OCI-M1 (cell line): Measurements from ENCODE around the gene YY1AP1.
"Not testable (repeated sequence)": the region's sequence is repeated elsewhere in the genome, so short reads cannot be mapped to it uniquely, and the experiment has no call there.

Experiments used
- DNase-seq: peaks from one replicate; lab custom pipeline; 2025; lab: John Stamatoyannopoulos, UW

Gene YY1AP1

DNA sequence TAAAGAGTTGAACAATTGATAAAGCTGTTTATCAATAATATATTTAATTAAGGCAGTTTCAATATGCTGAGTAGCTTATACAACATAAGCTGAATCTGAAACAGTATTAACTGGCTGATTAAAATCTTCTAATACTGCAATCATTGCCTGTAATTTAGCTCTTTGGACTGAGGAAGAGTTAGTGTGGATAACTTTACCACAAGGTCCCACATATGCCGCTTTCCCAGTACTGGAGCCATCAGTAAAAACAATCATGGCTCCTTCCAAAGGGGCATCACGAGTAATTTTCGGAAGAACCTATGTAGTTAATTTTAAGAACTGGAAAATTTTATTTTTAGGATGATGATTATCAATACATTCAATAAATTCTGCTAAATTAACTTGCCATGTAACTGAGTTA is 7.0 kb upstream of the YY1AP1 start:
- no peak for DNase-seq

DNA sequence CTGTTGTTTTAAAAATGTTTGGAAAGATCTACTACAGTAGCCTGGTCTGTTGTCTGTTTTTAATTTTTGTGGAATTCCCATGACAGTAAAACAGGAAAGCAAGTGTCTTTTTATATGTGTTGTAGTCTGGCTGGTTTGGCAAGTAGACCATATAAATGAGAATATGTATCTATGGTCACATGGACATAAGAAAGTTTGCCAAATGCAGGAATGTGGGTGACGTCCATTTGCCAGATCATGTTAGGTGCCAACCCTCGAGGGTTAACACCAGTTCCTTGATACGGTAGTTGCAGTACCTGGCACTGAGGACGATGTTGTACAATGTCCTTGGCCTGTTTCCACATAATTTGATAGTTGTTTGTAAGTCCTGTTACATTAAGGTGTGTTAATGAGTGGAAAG is 6.5 kb upstream of the YY1AP1 start:
- no peak for DNase-seq

DNA sequence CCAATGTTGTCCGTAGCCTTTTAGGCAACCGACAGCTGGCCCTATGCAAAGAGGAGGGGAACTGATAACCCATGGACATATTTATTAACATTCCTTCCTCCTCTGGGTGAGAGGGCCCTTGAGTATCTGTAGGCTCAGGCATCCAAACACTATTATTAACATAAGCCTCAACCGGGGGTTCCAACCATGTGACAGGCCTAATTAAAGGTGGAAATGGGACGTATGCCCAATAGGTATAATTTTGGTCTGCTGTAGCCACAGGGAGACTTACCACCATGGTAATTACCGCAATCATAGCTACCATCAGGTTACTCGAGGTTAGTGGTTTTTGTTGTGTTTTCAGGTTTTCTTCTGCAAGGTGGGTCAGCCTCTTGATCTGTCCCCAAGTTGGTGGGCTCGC is 5.6 kb upstream of the YY1AP1 start:
- no peak for DNase-seq

DNA sequence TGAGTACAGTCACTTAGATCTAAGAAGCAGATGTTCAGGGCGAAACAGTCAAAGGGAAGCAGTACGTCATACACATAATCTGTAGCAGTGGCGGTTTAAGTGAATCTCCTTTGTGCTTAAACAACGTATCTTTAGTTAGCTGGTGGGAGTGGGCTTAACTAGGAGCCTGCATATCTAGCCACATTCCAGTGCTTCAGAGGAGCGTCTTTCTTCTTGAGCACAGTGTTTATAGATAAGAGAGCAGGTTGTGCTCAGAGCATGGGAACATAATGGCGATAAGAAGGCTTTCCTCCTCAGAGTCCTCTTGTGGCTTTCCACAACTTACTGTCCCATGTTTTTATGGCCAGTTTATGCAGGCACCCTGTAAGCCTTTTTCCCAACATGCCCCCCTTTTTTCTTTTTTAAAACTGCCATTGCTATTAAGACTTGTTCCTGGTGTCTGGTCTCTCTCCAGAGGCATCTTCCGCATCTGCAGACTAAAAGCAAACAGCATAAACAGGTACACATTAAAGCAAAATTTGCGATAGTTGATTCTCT is 3.5 kb upstream of the YY1AP1 start:
- peak; percentile 73 for DNase-seq

DNA sequence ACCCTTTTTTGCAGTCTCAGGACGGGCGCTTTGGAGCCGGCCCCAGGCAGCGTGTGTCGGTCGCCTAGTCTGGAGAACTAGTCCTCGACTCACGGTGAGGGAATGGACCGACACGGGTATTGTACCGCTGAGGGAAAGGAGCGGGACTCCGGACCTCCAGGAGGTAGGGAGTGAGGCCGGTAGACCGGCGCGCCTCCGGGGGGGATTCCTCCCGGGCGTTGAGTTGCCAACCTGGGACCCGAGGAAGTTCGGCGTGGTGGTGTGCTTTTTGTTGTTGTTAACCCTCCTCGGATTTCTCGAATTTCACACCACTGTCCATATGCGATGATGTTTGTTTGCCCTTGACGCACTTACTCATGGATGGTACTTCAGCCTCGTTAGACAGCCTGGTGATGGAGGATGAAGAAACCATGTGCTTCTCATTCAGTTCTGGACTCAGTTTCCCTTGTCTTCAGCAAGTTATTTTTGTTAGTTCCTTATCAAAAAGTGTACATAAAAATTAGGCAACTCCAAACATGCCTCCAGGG is 570 bp upstream of the YY1AP1 start, which contains the start of gene DAP3:
DAP3 (plus strand) TSS at position 11 of the 527 bp plus-strand sequence. CDS start 20,689 bp downstream, outside the sequence.
- DNase-seq: not testable (repeated sequence)

DNA sequence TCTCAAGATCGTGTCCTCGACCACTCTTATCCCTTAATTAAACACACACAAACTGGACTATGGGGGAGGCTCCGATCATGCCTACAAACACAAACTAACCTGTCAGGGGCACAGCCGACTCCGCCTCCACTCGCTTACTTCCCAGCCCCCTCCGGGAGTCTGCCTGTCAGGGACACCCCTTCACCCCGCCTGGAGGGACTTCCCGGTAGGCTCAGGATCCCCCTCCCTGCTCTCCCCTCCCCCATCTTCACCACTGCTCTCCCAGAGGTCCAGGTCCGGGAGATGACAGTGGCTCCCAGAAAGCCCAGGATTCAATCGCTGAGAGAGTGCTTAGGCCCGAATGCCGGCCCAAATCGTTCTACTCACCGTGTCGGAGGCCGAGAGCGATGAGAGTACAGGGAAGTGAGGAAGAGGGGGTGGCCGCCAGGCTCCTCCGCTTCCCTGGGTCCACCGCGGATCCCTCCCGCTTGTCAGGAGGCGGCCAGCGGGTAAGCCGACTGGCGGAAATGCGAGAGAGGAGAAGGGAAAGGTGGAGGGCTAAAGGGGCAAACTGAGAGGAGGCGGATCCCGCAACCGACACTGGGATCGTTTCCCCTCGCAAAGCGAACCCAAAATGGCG is 760 bp downstream of the YY1AP1 start:
- DNase-seq: not testable (repeated sequence)

DNA sequence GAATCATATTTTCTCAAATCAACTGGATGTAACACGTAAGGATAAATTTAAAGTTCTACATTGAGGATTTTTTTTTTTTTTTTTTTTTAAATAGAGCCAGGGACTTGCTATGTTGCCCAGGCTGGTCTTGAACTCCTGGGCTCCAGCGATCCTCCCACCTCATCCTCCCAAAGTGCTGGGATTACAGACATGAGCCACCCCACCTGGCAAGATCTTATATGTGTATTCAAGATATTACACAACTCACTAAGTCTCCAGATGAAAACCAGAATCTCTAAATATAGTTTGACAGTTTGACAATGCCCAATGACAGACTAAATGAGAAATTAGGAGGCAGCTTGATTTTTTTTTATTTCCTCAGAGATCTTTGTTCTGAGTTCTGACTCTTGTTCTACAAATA is 6.8 kb downstream of the YY1AP1 start:
- no peak for DNase-seq

DNA sequence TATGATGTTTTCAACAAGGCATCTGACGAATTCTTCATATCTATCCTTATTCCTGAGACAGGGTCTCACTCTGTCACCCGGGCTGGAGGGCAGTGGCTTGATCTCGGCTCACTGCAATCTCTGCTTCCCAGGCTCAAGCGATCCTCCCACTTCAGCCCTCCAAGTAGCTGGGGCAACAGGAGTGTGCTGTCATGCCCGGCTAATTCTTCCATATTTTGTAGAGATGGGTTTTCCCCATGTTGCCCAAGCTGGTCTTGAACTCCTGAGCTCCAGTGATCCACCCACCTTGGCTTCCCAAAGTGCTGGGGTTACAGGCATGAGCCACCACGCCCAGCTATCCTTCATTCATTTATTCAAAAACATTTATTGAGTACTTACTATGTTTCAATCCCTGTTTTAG is 8.0 kb downstream of the YY1AP1 start:
- no peak for DNase-seq

DNA sequence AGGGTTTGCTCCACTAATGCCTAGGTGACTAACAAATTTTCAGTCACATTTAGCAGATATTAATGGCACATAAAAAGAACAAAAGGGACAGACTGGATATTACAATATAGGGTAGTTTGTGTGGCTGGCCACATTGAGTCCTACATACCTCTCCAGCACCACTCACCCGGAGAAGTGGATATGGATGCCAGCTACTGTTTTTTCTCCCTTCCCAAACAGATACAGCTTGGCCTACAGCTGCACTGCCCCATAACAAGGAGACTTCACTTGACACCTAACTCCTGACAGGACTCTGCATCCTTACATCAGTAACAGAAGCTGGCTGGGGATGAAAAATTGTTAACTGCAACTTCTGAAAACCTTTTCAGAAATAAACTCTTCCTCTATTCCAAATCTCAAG is 9.6 kb downstream of the YY1AP1 start:
- DNase-seq: not testable (repeated sequence)

DNA sequence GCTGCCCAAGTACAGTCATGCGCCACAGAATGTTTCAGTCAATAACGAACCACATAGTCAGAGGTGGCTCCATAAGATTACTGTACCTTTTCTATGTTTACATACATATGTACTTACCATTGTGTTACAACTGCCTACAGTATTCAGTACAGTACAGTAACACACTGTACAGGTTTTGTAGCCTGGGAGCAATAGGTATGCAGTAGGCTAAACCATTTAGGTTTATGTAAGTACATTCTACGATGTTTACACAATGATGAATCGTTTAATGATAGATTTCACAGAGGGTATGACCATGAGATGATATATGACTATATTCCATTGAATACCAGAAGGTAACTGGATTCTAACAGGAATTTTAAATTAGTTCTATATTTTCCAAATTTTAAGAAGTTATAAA is 10.5 kb downstream of the YY1AP1 start:
- DNase-seq: no peak

DNA sequence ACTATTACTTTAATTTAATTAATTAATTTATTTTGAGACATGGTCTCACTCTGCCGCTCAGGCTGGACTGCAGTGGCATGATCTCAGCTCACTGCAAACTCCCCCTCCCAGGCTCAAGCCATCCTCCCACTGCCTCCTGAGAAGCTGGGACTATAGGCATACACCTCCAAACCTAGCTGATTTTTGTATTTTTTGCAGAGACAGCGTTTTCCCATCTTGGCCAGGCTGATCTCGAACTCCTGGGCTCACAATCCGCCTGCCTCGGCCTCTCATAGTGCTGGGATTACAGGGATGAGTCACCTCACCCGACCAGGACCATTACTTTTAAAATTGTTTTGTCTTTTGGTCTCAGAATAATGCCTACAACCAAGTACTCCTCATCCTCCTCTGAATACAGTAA is 15.6 kb downstream of the YY1AP1 start:
- DNase-seq: no peak

DNA sequence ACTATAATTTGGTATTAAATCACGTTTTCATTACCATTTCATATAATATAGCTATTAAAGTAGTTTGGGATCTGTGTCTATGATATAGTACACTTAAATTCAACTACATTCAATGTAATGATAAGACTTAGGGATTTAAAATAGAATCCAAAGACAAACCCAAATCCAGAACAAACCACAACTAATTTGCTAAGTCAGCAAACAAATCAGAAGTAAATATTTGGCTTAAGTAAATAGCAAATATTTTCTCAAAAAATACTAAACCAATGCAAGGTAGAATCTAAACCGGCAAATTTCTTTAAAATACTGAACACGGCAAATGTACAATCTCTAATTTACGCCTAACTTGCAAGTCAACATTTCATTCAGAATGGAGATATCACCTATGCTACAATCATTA is 16.8 kb downstream of the YY1AP1 start:
- no peak for DNase-seq

DNA sequence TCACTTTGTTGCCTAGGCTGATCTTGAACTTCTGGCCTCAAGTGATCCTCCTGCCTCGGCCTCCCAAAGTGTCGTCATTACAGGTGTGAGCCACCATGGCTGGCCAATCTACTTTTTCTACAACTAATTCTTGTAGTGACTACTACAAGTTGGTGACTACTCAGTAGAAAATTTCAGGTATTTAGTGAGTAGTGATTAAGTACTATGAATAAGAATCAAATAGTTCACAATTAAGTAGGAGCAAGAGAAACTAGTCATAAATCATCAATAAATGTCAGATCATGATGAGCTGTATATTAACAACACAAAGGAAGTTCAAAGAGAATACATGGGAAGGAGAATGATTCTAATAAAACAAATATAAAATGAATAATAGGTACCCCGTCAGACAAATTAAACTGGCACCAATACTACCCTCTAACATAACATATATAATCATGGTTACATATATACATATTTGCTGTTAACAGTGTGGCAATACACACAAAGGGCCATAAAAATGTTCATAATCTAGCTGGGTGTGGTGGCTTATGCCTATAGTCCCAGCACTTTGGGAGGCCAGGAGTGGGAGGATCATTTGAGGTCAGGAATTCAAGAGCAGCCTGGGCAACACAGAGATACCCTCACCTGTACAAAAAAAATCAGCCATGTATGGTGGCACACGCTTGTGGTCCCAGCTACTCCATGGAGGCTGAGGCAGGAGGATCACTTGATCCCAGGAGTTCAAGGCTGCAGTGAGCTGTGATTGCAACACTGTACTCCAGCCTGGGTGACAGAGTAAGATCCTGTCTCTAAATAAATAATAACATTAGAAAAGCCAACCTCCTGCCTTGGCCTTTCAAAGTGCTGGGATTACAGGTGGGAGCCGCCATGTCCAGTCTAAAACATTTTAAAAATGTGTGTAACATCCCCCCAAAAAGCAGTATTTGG is 19.1 kb downstream of the YY1AP1 start:
- no peak for DNase-seq

DNA sequence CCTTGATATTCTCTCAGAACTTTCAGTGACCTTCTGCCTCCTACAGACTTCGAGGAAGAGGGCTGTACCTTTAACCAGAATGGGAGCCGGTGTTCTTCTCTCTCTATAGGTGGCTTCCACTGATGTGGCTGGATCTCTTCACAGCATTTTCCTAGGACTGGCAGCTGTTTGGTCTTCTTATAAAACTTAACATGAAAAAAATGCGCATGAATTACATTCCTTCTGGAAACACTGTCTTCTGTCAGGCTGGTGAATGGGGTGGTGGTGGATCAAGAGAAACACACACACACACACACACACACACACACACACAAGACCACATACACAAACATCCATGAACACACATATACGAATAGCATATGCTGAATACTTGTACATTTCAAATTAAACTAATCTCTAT is 27.3 kb downstream of the YY1AP1 start:
- not testable (repeated sequence) for DNase-seq

DNA sequence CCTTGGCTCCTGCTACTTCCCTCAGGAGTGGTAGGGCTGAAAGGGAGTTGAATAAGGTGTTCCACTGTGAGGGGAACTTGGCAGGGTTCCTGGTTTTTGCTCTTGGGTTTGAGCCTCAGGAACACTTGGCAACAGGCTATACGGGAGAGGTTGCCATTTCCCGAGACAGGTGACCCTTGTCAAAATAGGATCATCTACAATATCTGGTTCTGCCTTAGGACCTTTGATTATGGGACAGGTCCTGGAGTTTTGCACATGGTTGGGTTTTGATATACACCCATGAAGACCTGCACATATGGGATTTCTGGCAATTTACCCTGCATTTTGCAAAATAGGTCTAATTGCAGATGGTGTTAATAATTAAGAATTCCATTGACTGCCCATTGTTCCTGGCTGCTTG is 31.1 kb downstream of the YY1AP1 start:
- no peak for DNase-seq

DNA sequence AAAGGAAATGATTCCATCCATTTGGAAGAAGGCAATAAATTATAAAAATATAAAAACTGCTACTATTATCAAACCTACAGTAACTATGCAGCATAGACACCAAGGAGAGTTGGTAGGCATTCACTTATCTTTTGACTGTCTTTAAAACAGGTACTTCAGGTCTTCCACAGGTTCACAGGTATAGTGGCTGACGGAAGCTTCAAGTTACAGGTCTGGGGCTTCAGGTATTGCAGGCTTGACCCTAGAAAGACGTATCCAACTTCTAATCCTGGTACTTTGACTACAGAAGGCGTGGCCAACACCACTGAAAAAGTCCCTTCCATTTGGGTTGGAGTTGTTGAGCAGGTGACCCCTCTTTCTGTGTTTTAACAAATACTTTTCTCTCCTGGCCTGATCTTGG is 35.6 kb downstream of the YY1AP1 start:
- no peak for DNase-seq

DNA sequence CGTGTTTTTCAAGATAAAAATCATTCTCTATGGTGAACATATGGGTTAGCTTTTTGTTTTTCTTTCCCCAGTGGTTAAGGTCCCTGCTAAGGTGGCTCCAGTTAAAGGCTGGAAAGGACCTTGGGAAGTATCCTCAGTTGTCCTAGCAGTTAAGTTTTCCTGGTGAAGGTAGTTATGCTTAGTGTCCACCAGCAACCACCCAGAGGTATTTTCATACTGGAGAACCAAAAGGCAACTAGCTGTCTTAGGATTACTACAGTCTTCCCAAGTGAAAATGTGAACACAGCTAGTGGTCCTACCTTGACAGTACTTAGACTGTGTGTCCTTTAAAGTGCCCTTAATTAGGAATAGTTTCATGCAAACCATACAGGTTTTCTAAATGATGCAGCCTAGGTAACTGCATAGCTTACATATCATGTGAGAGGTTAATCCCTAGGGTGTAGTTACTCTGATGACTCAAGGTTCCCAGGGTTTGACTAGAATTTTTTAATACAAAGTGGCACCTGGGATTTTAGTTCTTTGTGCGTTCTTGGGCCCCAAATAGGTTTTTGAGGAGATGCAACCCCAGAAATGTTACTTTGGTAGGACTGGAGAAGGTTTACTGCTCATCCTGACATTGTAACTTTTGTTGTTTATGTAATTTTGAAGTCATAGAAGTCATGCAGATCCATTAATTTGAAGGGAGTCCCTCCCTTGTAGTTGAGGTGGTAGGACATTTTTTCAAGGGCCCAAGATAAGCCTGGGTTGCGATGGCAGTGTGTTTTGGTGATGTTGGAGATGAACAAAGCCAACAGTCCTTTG is 36.5 kb downstream of the YY1AP1 start:
- no peak for DNase-seq

DNA sequence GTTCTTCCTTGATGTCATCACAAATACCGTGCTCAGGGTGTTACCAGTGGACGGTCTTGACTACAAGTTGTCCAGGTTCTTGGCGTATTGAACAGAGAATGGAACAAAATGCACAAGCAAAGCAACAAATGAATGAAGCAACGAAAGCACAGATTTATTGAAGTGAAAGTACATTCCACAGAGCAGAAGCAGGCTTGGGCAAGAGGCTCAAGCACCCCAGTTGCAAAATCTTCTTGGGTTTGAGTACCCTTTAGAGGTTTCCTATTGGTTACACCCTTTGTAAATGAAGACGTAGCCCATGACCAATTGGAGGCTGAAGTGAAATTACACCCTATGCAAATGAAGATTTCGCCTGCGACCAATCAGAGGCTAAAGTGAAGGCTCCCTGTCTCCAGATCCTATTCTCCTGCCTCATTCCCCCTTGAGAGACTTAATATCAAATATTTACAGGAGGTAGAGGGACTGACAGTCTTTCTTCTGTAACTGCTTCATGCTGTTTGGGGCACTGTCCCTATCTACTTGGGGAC is 38.3 kb downstream of the YY1AP1 start:
- no peak for DNase-seq

DNA sequence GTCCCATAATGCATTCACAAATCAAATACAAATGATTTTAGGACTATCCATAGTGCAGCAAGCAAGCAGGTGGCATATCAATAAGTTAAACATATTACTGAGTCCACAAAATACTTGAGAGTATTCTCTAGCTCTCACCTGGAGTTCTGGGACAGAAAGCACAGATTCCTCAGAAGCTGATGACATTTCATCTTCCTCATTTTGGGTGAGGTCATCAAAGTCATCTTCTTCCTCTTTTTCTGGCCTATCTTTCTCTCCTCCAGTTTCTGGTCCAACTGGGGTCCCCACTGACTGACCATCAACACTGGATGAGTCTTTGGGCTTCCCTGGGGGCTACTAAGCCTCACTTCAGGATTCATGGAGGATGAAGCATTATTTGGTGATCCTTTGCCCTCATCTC is 38.9 kb downstream of the YY1AP1 start:
- DNase-seq: peak; percentile 72

DNA sequence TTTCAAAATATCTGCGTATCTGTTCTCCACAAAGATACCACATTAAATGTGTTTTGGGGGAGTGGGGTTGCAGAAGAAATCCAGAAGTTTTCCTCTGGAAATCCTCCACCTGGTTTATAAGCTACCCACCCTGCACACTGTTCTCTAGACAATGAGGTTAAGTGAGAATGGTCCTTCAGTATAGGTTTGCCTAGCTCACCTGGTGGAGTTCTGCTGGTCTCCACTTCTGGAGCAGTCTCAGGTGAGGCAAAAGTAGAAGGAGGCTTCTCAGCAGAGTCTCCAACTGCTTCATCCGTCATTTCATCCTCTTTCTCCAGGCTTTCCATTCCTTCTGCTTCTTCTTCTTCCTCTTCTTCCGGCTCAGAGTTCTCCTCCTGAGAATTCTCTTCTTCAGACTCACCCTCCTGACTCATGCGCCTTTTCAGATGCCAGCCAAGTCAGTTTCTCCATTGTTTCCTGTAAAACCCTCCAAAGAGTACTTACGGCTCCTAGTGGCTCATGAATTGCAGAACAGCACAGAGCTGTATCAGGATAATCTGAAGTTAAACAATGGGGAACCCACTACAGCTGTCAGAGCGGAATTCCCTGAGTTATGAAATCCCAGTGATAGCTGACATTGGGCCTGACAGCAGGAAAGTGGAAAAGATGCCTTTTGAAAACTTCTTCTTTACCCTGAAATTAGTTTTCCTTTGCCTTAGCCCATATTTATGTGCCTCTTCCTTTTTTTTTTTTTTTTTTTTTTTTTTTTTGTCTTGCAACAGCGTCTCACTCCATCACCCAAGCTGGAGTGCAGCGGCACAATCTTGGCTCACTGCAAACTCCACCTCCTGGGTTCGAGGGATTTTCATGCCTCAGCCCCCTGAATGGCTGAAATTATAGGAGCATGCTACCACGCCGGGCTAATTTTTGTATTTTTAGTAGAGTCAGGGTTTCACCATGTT is 40.1 kb downstream of the YY1AP1 start:
- peak; percentile 75 for DNase-seq

DNA sequence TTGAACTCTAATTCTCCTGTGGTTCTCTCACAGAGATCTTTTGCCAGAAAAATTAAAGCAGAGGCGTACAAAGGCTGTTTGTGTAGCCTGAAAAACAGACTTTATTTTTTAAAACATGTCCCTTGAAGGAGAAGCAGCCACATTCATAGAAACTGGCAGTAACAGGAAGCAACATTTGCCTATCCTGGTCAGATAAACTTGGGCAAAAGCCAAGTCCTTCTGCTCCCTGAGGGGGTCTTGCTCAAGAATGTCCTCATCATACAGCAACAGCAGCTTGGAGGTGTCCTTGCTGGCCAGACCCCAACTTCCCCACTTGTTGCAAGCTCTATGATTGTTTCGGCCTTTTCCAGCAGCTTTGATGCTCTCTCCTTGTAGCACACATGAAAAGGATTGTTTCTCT is 42.3 kb downstream of the YY1AP1 start:
- no peak for DNase-seq
